ENCODE results near the gene AQP5.

DNA sequence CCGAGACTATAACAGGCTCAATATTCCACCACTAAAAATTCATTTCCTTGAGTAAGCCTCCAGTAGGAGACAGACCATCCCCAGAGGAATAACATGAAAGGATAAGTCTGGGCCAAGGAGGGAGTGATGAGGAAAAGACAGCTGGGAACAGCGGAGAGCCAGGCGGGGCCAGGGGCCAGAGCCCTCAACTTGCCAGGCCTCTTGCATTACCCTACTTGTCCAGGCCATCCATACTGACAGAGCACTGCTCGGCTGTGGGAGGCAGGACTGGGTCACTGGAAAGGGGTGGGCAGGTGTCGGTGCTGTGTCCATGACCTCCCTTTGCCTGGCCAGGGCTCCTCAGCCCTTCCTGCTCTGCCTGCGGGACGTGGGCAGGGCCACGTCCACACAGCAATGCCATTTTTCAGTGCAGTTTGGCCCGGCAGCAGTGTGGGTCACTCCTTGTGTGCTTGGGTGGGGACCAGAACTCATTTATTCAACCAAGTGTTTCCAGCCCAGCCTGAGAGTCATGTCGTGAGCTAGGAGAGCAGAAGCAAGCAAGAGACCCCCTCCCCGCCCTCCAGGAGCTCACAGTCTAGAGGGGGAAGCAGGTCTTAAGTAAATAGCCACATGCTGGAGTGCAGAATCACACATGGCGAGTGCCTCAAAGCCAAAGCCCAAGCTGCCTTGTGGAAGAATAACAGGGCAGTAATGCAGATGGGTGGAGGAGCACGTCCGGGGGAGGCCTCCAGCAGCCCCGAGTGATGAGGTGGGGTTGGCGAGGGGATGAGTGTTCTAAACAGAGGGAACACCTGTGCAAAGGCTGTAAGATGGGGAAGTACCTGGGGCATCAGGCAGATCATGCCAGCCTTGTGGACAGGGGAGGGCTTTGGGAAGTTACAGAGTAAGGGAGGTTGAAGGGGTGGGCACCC is 49.1 kb upstream of the AQP5 start:
- TF ChIP-seq, protein P1, sequence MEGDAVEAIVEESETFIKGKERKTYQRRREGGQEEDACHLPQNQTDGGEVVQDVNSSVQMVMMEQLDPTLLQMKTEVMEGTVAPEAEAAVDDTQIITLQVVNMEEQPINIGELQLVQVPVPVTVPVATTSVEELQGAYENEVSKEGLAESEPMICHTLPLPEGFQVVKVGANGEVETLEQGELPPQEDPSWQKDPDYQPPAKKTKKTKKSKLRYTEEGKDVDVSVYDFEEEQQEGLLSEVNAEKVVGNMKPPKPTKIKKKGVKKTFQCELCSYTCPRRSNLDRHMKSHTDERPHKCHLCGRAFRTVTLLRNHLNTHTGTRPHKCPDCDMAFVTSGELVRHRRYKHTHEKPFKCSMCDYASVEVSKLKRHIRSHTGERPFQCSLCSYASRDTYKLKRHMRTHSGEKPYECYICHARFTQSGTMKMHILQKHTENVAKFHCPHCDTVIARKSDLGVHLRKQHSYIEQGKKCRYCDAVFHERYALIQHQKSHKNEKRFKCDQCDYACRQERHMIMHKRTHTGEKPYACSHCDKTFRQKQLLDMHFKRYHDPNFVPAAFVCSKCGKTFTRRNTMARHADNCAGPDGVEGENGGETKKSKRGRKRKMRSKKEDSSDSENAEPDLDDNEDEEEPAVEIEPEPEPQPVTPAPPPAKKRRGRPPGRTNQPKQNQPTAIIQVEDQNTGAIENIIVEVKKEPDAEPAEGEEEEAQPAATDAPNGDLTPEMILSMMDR (IDR thresholded peaks at IDR 0.05), result no peak
- no peak for TF ChIP-seq POLR2A (IDR thresholded peaks at IDR 0.05)
